ENCODE results near the gene AUTS2. TPM values are rescaled to one million over a fixed set of nuclear protein-coding genes. Genes with fewer than 3 reads are reported as not detected.

The AUTS2 gene
- total and polyA plus RNA-seq, 9 of the 15 experiments (the other 6 are each of a cell fraction or from before 2014, with no cell fraction given): 0.58 TPM; not detected in 8

DNA sequence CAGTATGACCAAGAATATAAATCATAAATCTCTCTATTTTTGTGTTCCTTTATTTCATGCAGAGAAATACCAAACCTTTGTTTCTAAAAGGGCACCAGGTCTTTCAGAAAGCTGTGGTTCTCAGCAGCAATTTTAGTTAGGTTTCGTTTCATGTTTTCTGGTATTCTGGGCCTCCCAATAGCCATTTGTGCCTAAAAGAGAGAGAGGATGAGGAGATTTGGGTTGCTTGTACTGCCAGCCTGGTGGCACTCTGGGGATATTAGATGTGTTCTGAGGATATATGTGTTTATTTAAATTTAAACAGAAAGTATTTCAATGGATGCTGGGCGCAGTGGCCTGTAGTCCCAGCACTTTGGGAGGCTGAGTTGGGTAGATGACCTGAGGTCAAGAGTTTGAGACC is 471.7 kb downstream of the AUTS2 start (continued):
- TF ChIP-seq, protein P1, sequence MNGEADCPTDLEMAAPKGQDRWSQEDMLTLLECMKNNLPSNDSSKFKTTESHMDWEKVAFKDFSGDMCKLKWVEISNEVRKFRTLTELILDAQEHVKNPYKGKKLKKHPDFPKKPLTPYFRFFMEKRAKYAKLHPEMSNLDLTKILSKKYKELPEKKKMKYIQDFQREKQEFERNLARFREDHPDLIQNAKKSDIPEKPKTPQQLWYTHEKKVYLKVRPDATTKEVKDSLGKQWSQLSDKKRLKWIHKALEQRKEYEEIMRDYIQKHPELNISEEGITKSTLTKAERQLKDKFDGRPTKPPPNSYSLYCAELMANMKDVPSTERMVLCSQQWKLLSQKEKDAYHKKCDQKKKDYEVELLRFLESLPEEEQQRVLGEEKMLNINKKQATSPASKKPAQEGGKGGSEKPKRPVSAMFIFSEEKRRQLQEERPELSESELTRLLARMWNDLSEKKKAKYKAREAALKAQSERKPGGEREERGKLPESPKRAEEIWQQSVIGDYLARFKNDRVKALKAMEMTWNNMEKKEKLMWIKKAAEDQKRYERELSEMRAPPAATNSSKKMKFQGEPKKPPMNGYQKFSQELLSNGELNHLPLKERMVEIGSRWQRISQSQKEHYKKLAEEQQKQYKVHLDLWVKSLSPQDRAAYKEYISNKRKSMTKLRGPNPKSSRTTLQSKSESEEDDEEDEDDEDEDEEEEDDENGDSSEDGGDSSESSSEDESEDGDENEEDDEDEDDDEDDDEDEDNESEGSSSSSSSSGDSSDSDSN (IDR thresholded peaks at IDR 0.05; ENCODE audit: borderline replicate concordance in 1 of 2, low read depth in 2 of 2, low read length in 2 of 2): no peak
- TF ChIP-seq ZNF561 (CRISPR knock-in tag; conservative IDR thresholded peaks at IDR 0.05): no peak
- TF ChIP-seq, protein P2, sequence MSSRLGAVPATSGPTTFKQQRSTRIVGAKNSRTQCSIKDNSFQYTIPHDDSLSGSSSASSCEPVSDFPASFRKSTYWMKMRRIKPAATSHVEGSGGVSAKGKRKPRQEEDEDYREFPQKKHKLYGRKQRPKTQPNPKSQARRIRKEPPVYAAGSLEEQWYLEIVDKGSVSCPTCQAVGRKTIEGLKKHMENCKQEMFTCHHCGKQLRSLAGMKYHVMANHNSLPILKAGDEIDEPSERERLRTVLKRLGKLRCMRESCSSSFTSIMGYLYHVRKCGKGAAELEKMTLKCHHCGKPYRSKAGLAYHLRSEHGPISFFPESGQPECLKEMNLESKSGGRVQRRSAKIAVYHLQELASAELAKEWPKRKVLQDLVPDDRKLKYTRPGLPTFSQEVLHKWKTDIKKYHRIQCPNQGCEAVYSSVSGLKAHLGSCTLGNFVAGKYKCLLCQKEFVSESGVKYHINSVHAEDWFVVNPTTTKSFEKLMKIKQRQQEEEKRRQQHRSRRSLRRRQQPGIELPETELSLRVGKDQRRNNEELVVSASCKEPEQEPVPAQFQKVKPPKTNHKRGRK (tag; IDR thresholded peaks at IDR 0.05): no peak
- TF ChIP-seq, protein P3, sequence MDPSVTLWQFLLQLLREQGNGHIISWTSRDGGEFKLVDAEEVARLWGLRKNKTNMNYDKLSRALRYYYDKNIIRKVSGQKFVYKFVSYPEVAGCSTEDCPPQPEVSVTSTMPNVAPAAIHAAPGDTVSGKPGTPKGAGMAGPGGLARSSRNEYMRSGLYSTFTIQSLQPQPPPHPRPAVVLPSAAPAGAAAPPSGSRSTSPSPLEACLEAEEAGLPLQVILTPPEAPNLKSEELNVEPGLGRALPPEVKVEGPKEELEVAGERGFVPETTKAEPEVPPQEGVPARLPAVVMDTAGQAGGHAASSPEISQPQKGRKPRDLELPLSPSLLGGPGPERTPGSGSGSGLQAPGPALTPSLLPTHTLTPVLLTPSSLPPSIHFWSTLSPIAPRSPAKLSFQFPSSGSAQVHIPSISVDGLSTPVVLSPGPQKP (CRISPR knock-in tag; IDR thresholded peaks at IDR 0.05): no peak
- TF ChIP-seq CTBP1 (IDR thresholded peaks at IDR 0.05; ENCODE audit: borderline replicate concordance): no peak
- no peak for TF ChIP-seq SRSF1 (IDR thresholded peaks at IDR 0.05; ENCODE audit: low read depth, low read length)
- TF ChIP-seq ZNF174 (CRISPR knock-in tag; IDR thresholded peaks at IDR 0.05): no peak
- TF ChIP-seq SREBF1 (IDR thresholded peaks at IDR 0.05; ENCODE audit: borderline replicate concordance, low read depth, low read length): no peak
- TF ChIP-seq, protein P4, sequence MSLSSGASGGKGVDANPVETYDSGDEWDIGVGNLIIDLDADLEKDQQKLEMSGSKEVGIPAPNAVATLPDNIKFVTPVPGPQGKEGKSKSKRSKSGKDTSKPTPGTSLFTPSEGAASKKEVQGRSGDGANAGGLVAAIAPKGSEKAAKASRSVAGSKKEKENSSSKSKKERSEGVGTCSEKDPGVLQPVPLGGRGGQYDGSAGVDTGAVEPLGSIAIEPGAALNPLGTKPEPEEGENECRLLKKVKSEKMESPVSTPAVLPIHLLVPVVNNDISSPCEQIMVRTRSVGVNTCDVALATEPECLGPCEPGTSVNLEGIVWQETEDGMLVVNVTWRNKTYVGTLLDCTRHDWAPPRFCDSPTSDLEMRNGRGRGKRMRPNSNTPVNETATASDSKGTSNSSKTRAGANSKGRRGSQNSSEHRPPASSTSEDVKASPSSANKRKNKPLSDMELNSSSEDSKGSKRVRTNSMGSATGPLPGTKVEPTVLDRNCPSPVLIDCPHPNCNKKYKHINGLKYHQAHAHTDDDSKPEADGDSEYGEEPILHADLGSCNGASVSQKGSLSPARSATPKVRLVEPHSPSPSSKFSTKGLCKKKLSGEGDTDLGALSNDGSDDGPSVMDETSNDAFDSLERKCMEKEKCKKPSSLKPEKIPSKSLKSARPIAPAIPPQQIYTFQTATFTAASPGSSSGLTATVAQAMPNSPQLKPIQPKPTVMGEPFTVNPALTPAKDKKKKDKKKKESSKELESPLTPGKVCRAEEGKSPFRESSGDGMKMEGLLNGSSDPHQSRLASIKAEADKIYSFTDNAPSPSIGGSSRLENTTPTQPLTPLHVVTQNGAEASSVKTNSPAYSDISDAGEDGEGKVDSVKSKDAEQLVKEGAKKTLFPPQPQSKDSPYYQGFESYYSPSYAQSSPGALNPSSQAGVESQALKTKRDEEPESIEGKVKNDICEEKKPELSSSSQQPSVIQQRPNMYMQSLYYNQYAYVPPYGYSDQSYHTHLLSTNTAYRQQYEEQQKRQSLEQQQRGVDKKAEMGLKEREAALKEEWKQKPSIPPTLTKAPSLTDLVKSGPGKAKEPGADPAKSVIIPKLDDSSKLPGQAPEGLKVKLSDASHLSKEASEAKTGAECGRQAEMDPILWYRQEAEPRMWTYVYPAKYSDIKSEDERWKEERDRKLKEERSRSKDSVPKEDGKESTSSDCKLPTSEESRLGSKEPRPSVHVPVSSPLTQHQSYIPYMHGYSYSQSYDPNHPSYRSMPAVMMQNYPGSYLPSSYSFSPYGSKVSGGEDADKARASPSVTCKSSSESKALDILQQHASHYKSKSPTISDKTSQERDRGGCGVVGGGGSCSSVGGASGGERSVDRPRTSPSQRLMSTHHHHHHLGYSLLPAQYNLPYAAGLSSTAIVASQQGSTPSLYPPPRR (CRISPR knock-in tag; IDR thresholded peaks at IDR 0.05; ENCODE audit: borderline replicate concordance): no peak
- no peak for TF ChIP-seq PTTG1 (tag; IDR thresholded peaks at IDR 0.05; ENCODE audit: low read depth)
- TF ChIP-seq ZNF24 (IDR thresholded peaks at IDR 0.05): no peak
